H1 (cell line): ENCODE results near the gene FAM131A.

Experiments used
- CREB1 ChIP-seq: IDR thresholded peaks from 2 replicates; pipeline ENCODE4 v1.6.1; 2012; ENCODE audit warnings: inconsistent platforms
- CTCF ChIP-seq, 3 experiments: IDR thresholded peaks; 1 replicate in 2 of 3; 2 replicates in 1 of 3; pipeline versions ENCODE4 v1.5.1 to v1.6.1; 2011; ENCODE audit warnings: low read length in 3 of 3, mild to moderate bottlenecking in 3 of 3, inconsistent platforms in 2 of 3, low read depth in 1 of 3, moderate library complexity in 1 of 3; ENCODE audit not compliant: insufficient read depth in 1 of 3; ENCODE audit errors: control extremely low read depth in 1 of 3
- EP300 ChIP-seq, 2 experiments: IDR thresholded peaks; 1 replicate in 1 of 2; 2 replicates in 1 of 2; pipeline ENCODE4 v1.6.1; 2011 to 2012; ENCODE audit warnings: low read depth in 2 of 2, low read length in 2 of 2, mild to moderate bottlenecking in 2 of 2, borderline replicate concordance in 1 of 2, inconsistent platforms in 1 of 2, moderate library complexity in 1 of 2
- GTF2F1 ChIP-seq: IDR thresholded peaks from 2 replicates; pipeline ENCODE4 v1.6.1; 2012; ENCODE audit warnings: low read depth, low read length, improper control_type of control experiment, borderline replicate concordance
- HDAC2 ChIP-seq, 2 experiments: fragments of 300-600 bp in 1 of 2; sonication (generic) in 1 of 2; IDR thresholded peaks; 2 replicates each; pipeline ENCODE4 v1.6.1; 2011 to 2012; ENCODE audit warnings: low read depth in 2 of 2, low read length in 2 of 2, mild to moderate bottlenecking in 2 of 2, moderate library complexity in 2 of 2, borderline replicate concordance in 1 of 2, inconsistent platforms in 1 of 2
- HDAC6 ChIP-seq: IDR thresholded peaks from one replicate; pipeline ENCODE4 v1.7.1; 2012; ENCODE audit warnings: low read depth, mild to moderate bottlenecking, inconsistent platforms, low read length, moderate library complexity
- JUN ChIP-seq: IDR thresholded peaks from 2 replicates; pipeline ENCODE4 v1.6.1; 2011; ENCODE audit warnings: low read depth, mild to moderate bottlenecking, improper control_type of control experiment, low read length
- MAFK ChIP-seq: IDR thresholded peaks from 2 replicates; pipeline ENCODE4 v1.6.1; 2012; ENCODE audit warnings: low read depth, mild to moderate bottlenecking, improper control_type of control experiment, low read length
- MAX ChIP-seq: IDR thresholded peaks from 2 replicates; pipeline ENCODE4 v1.6.1; 2012; ENCODE audit warnings: inconsistent platforms
- NANOG ChIP-seq: IDR thresholded peaks from 2 replicates; pipeline ENCODE4 v1.6.1; 2011; ENCODE audit warnings: low read length, low read depth, mild to moderate bottlenecking, inconsistent platforms; ENCODE audit not compliant: insufficient read depth, poor library complexity, severe bottlenecking
- POLR2A ChIP-seq, 2 experiments: IDR thresholded peaks; 1 replicate in 1 of 2; 2 replicates in 1 of 2; pipeline ENCODE4 v1.6.1; 2011; ENCODE audit warnings: low read depth in 2 of 2, low read length in 2 of 2, mild to moderate bottlenecking in 2 of 2; ENCODE audit errors: control extremely low read depth in 1 of 2
- RFX5 ChIP-seq: IDR thresholded peaks from 2 replicates; pipeline ENCODE4 v1.6.1; 2011; ENCODE audit warnings: low read depth, low read length, improper control_type of control experiment, borderline replicate concordance
- RNF2 ChIP-seq: fragments of 200-900, 300-1000 bp; sonication (generic); IDR thresholded peaks from 2 replicates; pipeline ENCODE4 v1.7.1; 2016; ENCODE audit warnings: borderline replicate concordance, low read depth, mild to moderate bottlenecking, antibody characterized with exemption, low read length; ENCODE audit not compliant: poor library complexity, severe bottlenecking; ENCODE audit errors: missing control alignments
- YY1 ChIP-seq: IDR thresholded peaks from 2 replicates; pipeline ENCODE4 v1.6.1; 2011; ENCODE audit warnings: low read depth, mild to moderate bottlenecking, low read length

- TF ChIP-seq CTCF (IDR thresholded peaks at IDR 0.05; ENCODE audit: control extremely low read depth in 1 of 3, insufficient read depth in 1 of 3, low read depth in 1 of 3, low read length in 3 of 3) (no peak), POLR2A (IDR thresholded peaks at IDR 0.05; ENCODE audit: control extremely low read depth in 1 of 2, low read depth in 2 of 2, low read length in 2 of 2) (no peak), NANOG (no peak), YY1 (no peak), CREB1 (no peak), RFX5 (no peak), GTF2F1 (no peak), MAX (no peak), MAFK (no peak), RNF2 (no peak), JUN (no peak), HDAC2 (IDR thresholded peaks at IDR 0.05; ENCODE audit: borderline replicate concordance in 1 of 2, low read depth in 2 of 2, low read length in 2 of 2) (no peak), EP300 (IDR thresholded peaks at IDR 0.05; ENCODE audit: borderline replicate concordance in 1 of 2, low read depth in 2 of 2, low read length in 2 of 2) (no peak), HDAC6 (no peak)
Measured at GRCh38 chr3:184391266-184391665, 53.9 kb downstream of the FAM131A start.
